ENCODE data around the gene PCYT2.

PCYT2 gene

DNA sequence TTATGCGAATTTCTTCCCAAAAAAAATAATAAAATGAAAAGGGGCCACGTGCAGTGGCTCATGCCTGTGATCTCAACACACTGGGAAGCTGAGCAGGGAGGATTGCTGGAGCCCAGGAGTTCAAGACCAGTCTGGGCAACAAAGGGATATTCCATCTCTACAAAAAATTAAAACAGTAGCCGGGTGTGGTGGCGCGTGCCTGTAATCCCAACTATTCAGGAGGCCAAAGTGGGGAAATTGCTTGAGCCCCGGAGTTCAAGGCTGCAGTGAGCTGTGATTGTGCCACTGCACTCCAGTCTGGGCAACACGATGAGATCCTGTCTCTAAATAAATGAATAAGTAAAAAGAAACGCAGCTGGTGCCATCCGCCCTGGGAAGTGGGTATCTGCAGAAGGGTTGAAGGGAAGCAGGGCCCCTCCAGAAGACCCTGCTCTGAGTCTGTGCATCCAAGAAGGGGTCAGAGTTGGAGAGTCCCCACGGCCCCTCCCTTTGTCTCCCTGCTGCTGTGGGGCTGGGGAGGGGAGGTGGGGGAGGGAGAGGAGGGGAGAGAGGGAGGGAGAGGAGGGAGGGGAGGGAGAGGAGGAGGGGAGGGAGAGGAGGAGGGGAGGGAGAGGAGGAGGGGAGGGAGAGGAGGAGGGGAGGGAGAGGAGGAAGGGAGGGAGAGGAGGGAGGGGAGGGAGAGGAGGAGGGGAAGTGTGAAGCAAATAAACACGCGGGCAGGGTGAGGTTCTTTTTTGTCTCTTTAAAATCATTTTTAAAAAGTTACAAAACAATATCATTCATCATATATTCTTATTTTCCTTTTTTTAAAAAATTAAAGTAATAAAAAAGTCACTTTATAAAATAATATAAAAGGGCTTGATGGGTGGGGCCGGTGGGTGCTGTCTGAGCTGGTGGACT is 40.8 kb upstream of the PCYT2 start:
- Histone ChIP-seq H3K9me3 (ENCODE audit: control insufficient read depth, insufficient read depth, low read length) (no peaks in the 10 kb centered on the region), H3K4me1 (ENCODE audit: insufficient read depth, low read length) (no peaks in the 10 kb centered on the region), H3K36me3 (ENCODE audit: insufficient read depth, low read length) (no peaks in the 10 kb centered on the region), H3K9ac (ENCODE audit: low read depth, low read length) (no peak overlapping the region)

DNA sequence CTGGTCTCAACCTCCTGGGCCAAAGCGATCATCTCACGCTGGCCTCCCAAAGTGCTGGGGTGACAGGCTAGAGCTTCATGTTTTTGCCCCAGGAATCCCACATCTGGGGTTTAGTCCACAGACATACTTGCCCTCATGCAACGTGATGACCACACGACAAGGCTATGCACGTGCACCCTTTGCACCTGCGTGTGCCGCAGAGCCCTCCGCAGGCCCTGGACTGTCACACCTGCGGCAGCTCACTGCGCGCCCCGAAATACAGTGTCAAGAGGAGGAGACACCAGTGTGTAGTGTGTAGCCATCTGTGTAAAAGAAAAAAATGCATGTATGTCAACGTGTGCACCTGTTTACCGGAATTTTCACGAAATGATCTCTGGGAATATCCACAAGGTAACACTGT is 39.3 kb upstream of the PCYT2 start:
- no peaks in the 10 kb centered on the region for H3K4me1 ChIP-seq (ENCODE audit: insufficient read depth, low read length)
- H3K36me3 ChIP-seq (ENCODE audit: insufficient read depth, low read length) = no peaks in the 10 kb centered on the region
- H3K9me3 ChIP-seq (ENCODE audit: control insufficient read depth, insufficient read depth, low read length) = no peaks in the 10 kb centered on the region
- no peak overlapping the region for H3K9ac ChIP-seq (ENCODE audit: low read depth, low read length)

DNA sequence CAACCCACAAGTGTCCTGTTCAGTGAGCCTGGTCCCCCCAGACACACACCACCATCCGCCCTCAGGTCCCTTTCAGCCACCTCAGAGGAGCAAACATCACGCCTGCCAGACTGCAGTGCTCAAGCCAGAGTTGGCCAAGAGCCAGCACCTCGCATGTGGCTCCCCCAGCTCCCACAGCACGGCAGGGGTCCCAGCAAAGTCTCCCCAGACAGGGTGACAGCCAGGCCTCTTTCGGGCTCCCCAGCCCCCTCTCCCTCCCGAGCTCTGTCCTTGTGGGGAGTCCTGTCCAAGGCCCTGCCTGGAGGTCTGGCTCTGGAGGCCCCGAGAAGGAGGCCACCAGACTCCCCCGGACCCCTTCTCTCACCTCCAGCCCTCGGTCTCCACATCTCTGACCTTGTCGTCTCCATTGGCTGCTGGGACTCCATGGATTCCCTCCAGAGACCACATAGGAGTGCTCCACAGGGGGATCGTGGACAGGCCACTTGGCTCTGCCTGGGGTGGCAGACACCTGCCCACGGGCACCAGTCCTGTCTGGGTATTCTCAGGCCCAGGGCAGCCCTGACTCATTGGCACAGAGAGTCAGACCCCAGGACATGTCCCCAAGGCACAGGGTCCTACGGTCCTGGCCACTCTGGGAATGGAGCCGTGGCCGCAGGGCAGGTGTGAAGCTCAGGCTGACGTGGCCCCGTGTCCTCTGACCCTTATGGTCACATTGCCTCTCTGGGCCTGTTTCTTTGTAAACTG is 37.6 kb upstream of the PCYT2 start:
- Histone ChIP-seq H3K4me1 (ENCODE audit: insufficient read depth, low read length) (no peaks in the 10 kb centered on the region), H3K9ac (ENCODE audit: low read depth, low read length) (no peak overlapping the region), H3K36me3 (ENCODE audit: insufficient read depth, low read length) (no peaks in the 10 kb centered on the region), H3K9me3 (ENCODE audit: control insufficient read depth, insufficient read depth, low read length) (no peaks in the 10 kb centered on the region)

DNA sequence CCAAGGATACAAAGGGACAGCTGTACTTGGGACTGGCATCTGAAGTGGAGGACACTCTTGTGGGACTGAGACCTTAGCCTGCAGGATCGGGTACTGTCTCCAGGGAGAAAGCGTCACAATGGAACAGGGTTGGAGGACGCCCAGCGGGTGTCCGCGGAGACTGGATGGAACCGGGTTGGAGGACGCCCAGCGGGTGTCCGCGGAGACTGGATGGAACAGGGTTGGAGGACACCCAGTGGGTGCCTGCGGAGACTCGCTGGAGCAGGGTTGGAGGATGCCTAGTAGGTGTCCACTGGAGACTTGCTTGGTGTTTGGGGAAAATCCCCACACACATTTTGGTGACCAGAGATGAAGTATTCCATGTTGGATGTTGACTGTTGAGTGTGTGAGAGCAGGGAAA is 36.0 kb upstream of the PCYT2 start, which contains the start of gene MYADML2:
MYADML2 (minus strand) TSS at position 45 of the 400 bp plus-strand sequence. CDS start 5,492 bp downstream, outside the sequence.
- H3K9me3 ChIP-seq (ENCODE audit: control insufficient read depth, insufficient read depth, low read length) = no peaks in the 10 kb centered on the region
- no peaks in the 10 kb centered on the region for H3K36me3 ChIP-seq (ENCODE audit: insufficient read depth, low read length)
- no peak within 1 kb of the TSS for H3K9ac ChIP-seq (ENCODE audit: low read depth, low read length)

DNA sequence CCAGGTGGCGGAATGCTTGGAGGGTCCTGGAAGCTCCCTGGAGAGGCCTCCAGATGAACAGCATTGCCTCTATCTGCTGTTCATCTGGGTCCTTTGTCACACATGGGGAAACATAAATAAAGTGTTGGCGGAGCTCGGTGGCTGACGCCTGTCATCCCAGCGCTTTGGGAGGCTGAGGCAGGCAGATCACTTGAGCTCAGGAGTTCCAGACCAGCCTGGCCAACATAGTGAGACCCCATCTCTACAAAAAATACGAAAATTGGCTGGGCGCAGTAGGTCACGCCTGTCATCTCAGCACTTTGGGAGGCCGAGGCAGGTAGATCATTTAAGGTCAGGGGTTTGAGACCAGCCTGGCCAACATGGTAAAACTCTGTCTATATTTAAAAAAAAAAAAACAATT is 33.7 kb upstream of the PCYT2 start:
- no peaks in the 10 kb centered on the region; the same call in 1 of the 2 replicates for H3K4me1 ChIP-seq (ENCODE audit: insufficient read depth, low read length)

More for the DNA sequence above, 36.0 kb upstream of the PCYT2 start, which contains the start of gene MYADML2:
- no peaks in the 10 kb centered on the region for H3K4me1 ChIP-seq (ENCODE audit: insufficient read depth, low read length)

DNA sequence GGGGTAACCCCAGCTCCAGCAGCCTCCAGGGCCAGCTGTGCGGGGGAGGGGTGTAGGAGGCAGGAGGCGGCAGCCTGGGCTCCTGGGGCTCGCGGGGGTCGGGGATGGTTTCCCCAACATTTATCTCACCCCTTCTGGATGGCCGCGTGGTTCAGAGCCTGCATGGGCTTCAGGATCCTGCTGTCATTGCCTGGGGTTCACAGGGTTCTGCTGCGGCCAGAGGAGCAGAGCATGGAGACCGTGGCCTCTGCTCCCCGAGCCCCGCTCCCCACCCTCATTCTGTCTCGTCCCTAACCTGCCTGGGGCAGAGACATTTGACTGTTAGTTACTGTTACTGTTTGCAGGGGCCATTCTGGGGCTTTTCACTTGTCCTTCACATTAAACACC is 31.0 kb upstream of the PCYT2 start:
- Histone ChIP-seq H3K9me3 (ENCODE audit: control insufficient read depth, insufficient read depth, low read length) (no peaks in the 10 kb centered on the region), H3K4me1 (ENCODE audit: insufficient read depth, low read length) (no peaks in the 10 kb centered on the region; the same call in 1 of the 2 replicates), H3K9ac (ENCODE audit: low read depth, low read length) (no peak overlapping the region), H3K36me3 (ENCODE audit: insufficient read depth, low read length) (no peaks in the 10 kb centered on the region)

More for the DNA sequence above, 33.7 kb upstream of the PCYT2 start:
- no peak overlapping the region for H3K9ac ChIP-seq (ENCODE audit: low read depth, low read length)
- no peaks in the 10 kb centered on the region for H3K36me3 ChIP-seq (ENCODE audit: insufficient read depth, low read length)
- H3K9me3 ChIP-seq (ENCODE audit: control insufficient read depth, insufficient read depth, low read length) = no peaks in the 10 kb centered on the region

DNA sequence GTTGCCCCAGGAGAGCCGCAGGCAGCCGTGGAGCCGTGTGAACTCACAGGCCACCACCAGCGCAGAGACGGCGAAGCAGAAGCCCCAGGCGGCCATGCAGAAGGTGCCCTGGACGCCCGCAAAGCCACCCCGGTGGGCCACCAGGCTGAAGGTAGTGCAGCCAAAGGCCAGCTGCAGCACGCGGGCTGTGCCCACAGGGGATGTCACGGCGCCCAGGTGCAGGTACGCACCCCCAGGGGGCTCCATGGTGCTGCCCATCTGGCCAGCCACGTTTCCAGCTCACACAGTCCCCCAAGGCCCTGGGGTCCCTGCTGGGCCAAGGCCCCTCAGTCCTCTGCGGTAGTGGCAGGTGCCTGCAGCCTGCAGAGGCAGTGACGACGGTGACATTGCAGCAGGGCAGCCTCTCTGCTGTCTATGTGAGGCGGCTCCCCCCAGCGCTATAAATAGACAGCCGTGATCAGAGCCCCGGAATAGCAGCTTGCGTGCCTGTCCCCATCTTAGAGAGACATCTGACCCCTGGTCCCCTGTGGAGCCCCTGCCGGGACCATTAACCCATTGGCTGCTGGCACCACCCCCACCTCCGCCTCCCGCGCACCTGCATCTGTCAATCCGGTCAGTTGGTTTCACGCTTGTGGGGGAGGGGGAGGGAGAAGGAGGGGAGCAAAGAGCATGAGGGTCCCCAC is 30.4 kb upstream of the PCYT2 start:
- H3K9me3 ChIP-seq (ENCODE audit: control insufficient read depth, insufficient read depth, low read length) = no peaks in the 10 kb centered on the region
- H3K9ac ChIP-seq (ENCODE audit: low read depth, low read length) = no peak overlapping the region
- H3K36me3 ChIP-seq (ENCODE audit: insufficient read depth, low read length) = no peaks in the 10 kb centered on the region
- no peaks in the 10 kb centered on the region; the same call in 1 of the 2 replicates for H3K4me1 ChIP-seq (ENCODE audit: insufficient read depth, low read length)

DNA sequence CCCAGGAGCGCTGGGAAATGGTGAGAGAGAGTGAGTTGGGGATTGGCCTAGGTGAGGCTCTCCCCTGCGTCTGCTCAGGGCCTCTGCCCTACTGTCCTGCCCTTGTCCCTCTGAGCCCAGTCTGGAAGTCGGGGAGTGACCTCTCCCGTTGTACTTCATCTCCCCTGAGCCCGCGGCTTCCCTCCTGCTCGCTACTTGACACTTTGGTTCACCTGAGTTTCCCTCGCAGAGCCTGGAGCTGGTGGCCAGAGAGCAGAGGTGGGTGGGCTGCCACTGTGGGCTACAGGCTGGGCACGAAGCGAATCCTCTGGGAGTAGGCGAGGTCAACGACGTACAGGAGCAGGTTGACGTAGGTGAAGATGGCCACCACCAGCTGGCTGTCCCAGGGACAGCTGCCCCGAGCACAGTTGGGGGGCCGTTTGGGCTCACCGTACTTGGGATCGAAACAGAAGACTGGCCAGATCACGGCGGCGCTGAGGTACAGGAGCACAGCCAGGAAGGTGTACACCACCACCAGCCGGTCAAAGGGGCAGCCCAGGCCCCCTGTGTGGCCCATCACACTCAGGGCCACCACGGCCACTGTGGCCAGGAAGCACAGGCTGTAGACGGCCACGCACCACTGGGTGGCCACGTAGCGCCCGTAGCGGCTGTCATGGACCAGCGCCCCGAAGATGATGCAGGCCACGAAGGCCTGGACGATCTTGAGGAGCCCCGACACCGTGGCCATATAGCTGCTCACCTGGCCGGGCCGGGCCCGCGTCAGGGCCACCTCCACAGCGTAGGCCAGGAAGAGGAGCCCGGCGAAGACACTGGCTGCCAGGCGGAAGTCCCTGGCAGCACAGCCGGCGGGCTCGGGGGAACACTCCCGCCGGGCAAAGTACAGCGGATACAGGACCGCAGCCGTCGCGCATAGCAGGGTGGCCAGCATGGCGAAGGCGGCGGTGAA is 29.6 kb upstream of the PCYT2 start:
- Histone ChIP-seq H3K9ac (ENCODE audit: low read depth, low read length) (no peak overlapping the region), H3K9me3 (ENCODE audit: control insufficient read depth, insufficient read depth, low read length) (no peaks in the 10 kb centered on the region), H3K4me1 (ENCODE audit: insufficient read depth, low read length) (no peaks in the 10 kb centered on the region; the same call in 1 of the 2 replicates), H3K36me3 (ENCODE audit: insufficient read depth, low read length) (no peaks in the 10 kb centered on the region)

DNA sequence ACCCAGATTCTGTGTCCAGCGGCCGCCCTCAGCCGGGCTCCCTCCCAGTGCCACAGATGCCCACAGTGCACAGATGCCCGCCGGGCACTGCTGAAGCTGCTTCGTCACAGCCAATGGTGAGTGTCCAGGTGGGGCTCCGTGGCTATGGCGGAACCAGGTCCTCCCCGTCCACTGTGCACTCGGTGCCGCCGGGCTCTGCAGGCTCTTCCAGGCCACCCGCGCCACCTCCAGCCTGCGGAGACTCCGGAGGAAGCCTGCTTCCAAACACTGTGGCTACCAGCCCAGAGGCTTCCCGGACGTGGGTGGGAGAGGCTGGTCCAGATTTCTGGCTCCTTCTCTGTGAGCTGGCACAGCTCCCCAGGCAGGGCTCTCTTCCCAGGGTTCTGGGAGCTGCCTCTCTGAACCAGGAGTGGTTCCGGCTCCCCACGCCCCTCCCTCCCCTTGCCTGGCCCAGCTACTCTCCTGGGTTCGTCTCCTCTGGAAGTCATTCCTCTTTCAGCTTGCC is 28.7 kb upstream of the PCYT2 start:
- Histone ChIP-seq H3K4me1 (ENCODE audit: insufficient read depth, low read length) (no peaks in the 10 kb centered on the region; the same call in 1 of the 2 replicates), H3K9ac (ENCODE audit: low read depth, low read length) (no peak overlapping the region)

DNA sequence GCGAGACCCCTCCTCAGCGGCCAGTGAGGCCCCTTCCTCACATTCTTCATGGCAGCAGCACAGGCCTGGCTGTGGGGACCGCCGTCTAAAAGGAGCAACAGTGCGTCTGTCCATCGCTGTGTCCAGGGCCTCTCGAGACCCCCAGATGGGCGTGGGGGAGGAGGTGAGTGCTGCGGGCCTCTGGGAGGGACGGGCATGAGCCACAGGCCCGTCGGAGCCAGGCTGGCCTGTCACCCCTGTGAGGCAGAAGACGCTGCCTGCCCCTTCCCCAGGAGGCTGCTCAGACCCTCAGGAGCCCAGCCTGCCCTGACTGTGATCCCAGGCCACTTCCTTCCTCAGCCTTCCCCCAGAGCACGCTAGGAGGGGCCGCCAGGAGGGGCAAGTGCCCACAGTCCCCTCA is 28.0 kb upstream of the PCYT2 start:
- no peak overlapping the region for H3K9ac ChIP-seq (ENCODE audit: low read depth, low read length)
- H3K9me3 ChIP-seq (ENCODE audit: control insufficient read depth, insufficient read depth, low read length) = no peaks in the 10 kb centered on the region
- no peaks in the 10 kb centered on the region; the same call in 1 of the 2 replicates for H3K4me1 ChIP-seq (ENCODE audit: insufficient read depth, low read length)
- no peaks in the 10 kb centered on the region for H3K36me3 ChIP-seq (ENCODE audit: insufficient read depth, low read length)

More for the DNA sequence above, 28.7 kb upstream of the PCYT2 start:
- no peaks in the 10 kb centered on the region for H3K36me3 ChIP-seq (ENCODE audit: insufficient read depth, low read length)
- no peaks in the 10 kb centered on the region for H3K9me3 ChIP-seq (ENCODE audit: control insufficient read depth, insufficient read depth, low read length)

DNA sequence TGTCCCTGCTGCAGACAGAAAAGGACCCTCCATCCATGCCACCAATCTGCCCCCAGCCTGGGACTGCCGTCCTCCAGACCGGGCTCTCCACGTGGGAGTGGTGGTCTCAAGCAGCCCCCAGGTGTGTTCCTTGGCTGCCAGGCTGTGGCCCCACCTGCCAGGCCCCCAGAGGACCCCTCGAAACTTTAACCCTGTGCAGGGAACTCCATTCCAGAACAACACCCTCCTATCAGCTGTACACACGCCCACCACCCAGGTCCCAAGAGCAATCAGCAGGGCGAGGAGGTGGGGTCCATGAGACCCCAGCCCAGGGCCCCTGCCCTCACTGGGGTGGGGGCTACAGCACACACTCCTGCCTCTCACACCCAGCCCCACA is 24.5 kb upstream of the PCYT2 start:
- Histone ChIP-seq H3K9ac (ENCODE audit: low read depth, low read length) (no peak overlapping the region; the same call in 1 of the 2 replicates), H3K4me1 (ENCODE audit: insufficient read depth, low read length) (no peaks in the 10 kb centered on the region)

DNA sequence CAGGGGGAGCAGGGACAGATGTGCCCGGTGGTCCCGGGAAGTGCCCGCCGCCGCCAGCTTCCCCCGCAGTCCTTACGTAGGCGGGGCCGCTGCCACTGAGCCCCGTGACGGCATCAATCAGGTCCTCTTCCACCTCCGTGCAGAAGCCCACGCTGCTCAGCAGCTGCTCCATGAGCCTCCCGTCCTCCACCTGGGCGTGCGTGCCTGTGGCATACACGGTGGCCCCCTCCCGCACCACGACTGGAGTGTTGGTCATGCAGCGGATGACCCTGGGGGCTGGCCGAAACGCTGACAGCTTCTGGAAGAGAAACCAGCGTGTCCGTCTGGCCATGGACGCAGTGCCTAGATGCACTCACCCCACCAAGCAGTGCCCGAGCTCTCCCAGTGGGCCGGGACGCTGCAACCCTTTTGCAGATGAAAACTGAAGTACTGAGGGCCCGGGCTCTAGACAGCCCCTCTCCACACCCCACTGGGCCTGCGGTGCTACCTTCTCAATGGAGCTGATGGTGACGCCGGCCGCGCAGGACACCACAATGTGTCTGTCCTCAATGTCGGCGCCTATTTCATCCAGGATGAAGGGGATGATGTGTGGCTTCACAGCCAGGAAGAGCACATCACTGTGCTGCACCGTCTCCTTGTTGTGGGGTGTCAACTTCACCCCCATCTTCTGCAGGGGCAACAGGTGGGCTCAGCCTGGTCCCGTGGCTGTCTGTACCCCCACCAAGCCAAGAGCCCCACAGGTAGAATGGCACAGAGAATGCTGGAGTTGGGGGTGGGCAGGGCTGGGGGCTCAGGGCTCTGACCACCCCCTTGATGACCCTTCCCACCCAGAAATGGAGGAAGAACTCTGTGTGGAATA is 23.9 kb upstream of the PCYT2 start:
- Histone ChIP-seq H3K9me3 (ENCODE audit: control insufficient read depth, insufficient read depth, low read length) (no peaks in the 10 kb centered on the region), H3K9ac (ENCODE audit: low read depth, low read length) (no peak overlapping the region), H3K4me1 (ENCODE audit: insufficient read depth, low read length) (no peaks in the 10 kb centered on the region), H3K36me3 (ENCODE audit: insufficient read depth, low read length) (no peaks in the 10 kb centered on the region)

More for the DNA sequence above, 24.5 kb upstream of the PCYT2 start:
- Histone ChIP-seq H3K36me3 (ENCODE audit: insufficient read depth, low read length) (no peaks in the 10 kb centered on the region), H3K9me3 (ENCODE audit: control insufficient read depth, insufficient read depth, low read length) (no peaks in the 10 kb centered on the region)
